ENCODE data around the gene RASA3.

DNA sequence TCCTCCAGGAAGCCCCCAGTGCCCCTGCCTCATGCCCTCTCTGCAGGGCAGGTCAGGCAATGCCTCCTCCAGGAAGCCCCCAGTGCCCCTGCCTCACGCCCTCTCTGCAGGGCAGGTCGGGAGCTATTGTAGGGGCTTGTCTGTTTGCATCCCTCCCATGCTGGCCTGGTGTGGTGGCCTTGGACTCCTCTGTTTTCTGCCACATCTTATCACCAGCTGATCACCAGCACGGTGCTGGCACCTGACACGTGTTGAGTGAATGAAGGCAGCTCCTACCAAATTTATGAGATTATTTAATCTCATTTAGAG lies 107.1 kb downstream of the RASA3 start:
- TF ChIP-seq MAX (IDR thresholded peaks at IDR 0.05) (no peak), RFX5 (IDR thresholded peaks at IDR 0.05; ENCODE audit: borderline replicate concordance, low read depth, low read length) (no peak), JUND (IDR thresholded peaks at IDR 0.05; ENCODE audit: low read length) (no peak), CTCF (IDR thresholded peaks at IDR 0.05; ENCODE audit: control extremely low read depth in 1 of 3, insufficient read depth in 1 of 3, low read depth in 1 of 3, low read length in 3 of 3) (no peak), GABPA (IDR thresholded peaks at IDR 0.05; ENCODE audit: borderline replicate concordance, insufficient read depth, low read length) (no peak), EP300 (IDR thresholded peaks at IDR 0.05; ENCODE audit: borderline replicate concordance in 1 of 2, low read depth in 2 of 2, low read length in 2 of 2) (no peak), POLR2A (IDR thresholded peaks at IDR 0.05; ENCODE audit: control extremely low read depth in 1 of 2, low read depth in 2 of 2, low read length in 2 of 2) (no peak)
